Thyroid gland (tissue), 4 donors: ENCODE results near the gene AMN. TPM values are rescaled to one million over a fixed set of nuclear protein-coding genes. Genes with fewer than 3 reads are reported as not detected.
A peak's percentile ranks its signal among the peaks of the same experiment; 100 is the strongest.

Source experiments
- DNase-seq, 2 donors: peaks; one replicate each; pipeline ENCODE4 v3.0.0-alpha.2; 2019
- H3K27ac ChIP-seq, 3 donors: fragments of 200-600 bp; sonication (generic); 1 replicate in 2 of 3; 2 replicates in 1 of 3; pipeline ENCODE4 v1.5.1; 2016 to 2019; ENCODE audit warnings: mild to moderate bottlenecking in 1 of 3, moderate library complexity in 1 of 3
- H3K27me3 ChIP-seq: fragments of 200-600 bp; sonication (generic); one replicate; pipeline ENCODE4 v1.5.1; 2019
- H3K36me3 ChIP-seq, 2 donors: fragments of 200-600 bp; sonication (generic); one replicate each; pipeline ENCODE4 v1.5.1; 2016 to 2019
- H3K4me1 ChIP-seq, 2 donors: fragments of 200-600 bp; sonication (generic); one replicate each; pipeline ENCODE4 v1.5.1; 2017 to 2019
- H3K4me3 ChIP-seq, 3 donors: fragments of 200-600 bp; sonication (generic); replicated peaks in 1 of 3; 1 replicate in 2 of 3; 2 replicates in 1 of 3; pipeline ENCODE4 v1.5.1; 2016; ENCODE audit warnings: mild to moderate bottlenecking in 1 of 3
- H3K9me3 ChIP-seq: fragments of 200-600 bp; sonication (generic); one replicate; pipeline ENCODE4 v1.5.1; 2017
- CTCF ChIP-seq, 6 experiments: fragments of 200-600 bp in 3 of 6; fragments of 450-650 bp in 3 of 6; sonication (generic) in 3 of 6; IDR thresholded peaks; one replicate each; pipeline ENCODE4 v1.5.1; 2016 to 2019; ENCODE audit warnings: antibody characterized with exemption in 6 of 6, mild to moderate bottlenecking in 2 of 6, inconsistent platforms in 1 of 6, moderate library complexity in 1 of 6
- POLR2A ChIP-seq, 2 donors: fragments of 450-650 bp; IDR thresholded peaks; one replicate each; pipeline ENCODE4 v1.6.1; 2017; ENCODE audit warnings: antibody characterized with exemption in 2 of 2, mild to moderate bottlenecking in 2 of 2, moderate library complexity in 1 of 2
- WGBS, 2 donors: methylation state at CpG; one replicate each; pipeline ENCODE4 v1.1.5; 2017; 5-methylcytosine and 5-hydroxymethylcytosine counted together
- intact Hi-C: fragments of 100-400 bp; cut with DNase I; formaldehyde crosslinking; loops from one replicate; pipeline ENCODE4 v1.15.1; 2023
- total RNA-seq, 4 donors: library from RNA; depleted of rRNA; stranded (reverse); fragments of >200 nt; gene quantifications; one replicate each; pipeline ENCODE4 v1.2.3, GENCODE V29; 2016

Gene AMN
- total RNA-seq, 4 donors from 2014 or later = 1.3 to 18.8 (median 3.3) TPM

GRCh38 chr14:102898298-102898697 lies 24.2 kb upstream of the AMN start:
- TF ChIP-seq POLR2A (IDR thresholded peaks at IDR 0.05) (no peak), CTCF (IDR thresholded peaks at IDR 0.05) (no peak)
- peak; percentile 38 to 45 for DNase-seq
- Histone ChIP-seq H3K27me3 (no peaks in the 10 kb centered on the region), H3K27ac (peak overlapping the region; percentile 65 to 88 (median 79)), H3K4me3 (no peak overlapping the region), H3K9me3 (no peaks in the 10 kb centered on the region), H3K36me3 (no peaks in the 10 kb centered on the region), H3K4me1 (peaks cover 40 to 63% of the 10 kb centered on the region in 2 donors)
- intact Hi-C loops = no loop called here
- 60 to 73% methylated on average over 6 of the region's 6 CpGs for WGBS, 2 donors

DNA sequence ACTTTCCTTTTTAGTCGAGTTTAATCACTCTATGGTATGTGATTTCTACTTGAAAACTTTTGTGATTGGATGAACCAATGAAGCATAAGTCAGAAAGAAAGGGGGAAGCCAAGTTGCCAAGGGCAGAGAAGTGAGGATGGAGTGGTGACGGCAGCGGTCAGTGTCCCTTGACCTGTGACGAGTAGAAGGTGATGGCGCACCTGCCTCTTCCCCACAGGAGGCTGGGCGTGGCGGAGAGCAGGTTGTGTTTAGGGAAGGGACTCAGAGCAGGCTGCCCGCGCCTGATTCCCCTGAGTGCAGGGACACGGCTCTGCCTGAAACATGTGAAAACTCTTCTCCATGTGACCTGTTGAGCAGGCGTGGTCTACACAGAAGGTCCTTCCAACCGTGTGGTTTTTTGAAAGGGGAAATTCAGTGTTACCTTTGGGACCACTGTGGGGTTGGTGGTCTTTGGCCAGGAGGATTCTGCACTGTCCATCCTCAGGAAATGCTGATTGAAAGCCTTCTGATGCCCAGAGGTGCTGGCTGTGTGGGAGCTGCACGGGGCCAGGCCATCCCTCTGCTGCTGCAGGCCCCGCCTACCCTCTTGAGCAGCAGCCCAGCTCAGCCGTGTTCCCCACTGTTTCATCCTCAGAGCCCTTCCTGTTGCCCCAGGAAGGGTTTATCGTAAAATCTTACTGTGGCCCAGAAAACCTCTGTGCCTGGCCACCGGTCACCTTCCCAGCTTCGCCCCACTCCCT lies 23.5 kb upstream of the AMN start:
- Histone ChIP-seq H3K9me3 (no peaks in the 10 kb centered on the region), H3K36me3 (no peaks in the 10 kb centered on the region), H3K4me1 (peaks cover 42 to 70% of the 10 kb centered on the region in 2 donors), H3K27me3 (no peaks in the 10 kb centered on the region), H3K27ac (peak overlapping the region; percentile 65 to 88 (median 79)), H3K4me3 (no peak overlapping the region)
- WGBS, 2 donors = 52 to 59% methylated on average over 17 to 18 of the region's 18 CpGs
- TF ChIP-seq POLR2A (IDR thresholded peaks at IDR 0.05) (peak in 1 of 2 donors; percentile 35), CTCF (IDR thresholded peaks at IDR 0.05) (no peak)
- intact Hi-C loops = no loop called here
- peak; percentile 85 to 90 for DNase-seq

DNA sequence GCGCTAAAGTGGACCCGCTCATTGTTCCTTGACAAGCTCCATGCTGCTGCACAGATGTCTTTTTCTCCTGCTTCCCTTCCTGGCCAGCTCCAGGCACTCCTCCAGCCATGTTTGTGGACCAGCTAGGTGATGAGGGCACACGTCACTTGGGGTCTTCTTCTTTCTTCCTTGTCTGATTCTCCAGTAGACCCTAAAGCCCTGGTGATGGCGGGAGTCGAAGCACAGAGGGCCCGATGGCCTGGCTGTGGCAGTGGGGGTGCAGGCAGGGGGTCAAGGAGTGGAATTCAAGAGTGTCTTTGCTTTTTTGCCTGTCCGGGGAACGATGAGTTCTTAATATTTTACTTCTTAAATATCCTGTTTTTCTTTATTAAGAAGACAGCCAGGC lies 23.0 kb upstream of the AMN start:
- Histone ChIP-seq H3K27me3 (no peaks in the 10 kb centered on the region), H3K36me3 (no peaks in the 10 kb centered on the region), H3K27ac (peak overlapping the region; percentile 65 to 88 (median 79)), H3K4me1 (peaks cover 42 to 72% of the 10 kb centered on the region in 2 donors), H3K9me3 (no peaks in the 10 kb centered on the region), H3K4me3 (no peak overlapping the region)
- no peak for DNase-seq
- no peak for TF ChIP-seq CTCF (IDR thresholded peaks at IDR 0.05)
- no peak for TF ChIP-seq POLR2A (IDR thresholded peaks at IDR 0.05)
- intact Hi-C loops = no loop called here
- 95 to 96% methylated on average over 8 of the region's 8 CpGs for WGBS, 2 donors

GRCh38 chr14:102900631-102901571 lies 21.6 kb upstream of the AMN start:
- peak overlapping the region; percentile 55 to 81 (median 62) for H3K27ac ChIP-seq
- H3K4me1 ChIP-seq = peaks cover 42 to 72% of the 10 kb centered on the region in 2 donors
- no peak overlapping the region for H3K4me3 ChIP-seq
- H3K27me3 ChIP-seq = no peaks in the 10 kb centered on the region
- DNase-seq = peak; percentile 62 to 63
- H3K36me3 ChIP-seq = peaks cover 0 to 6% of the 10 kb centered on the region in 2 donors
- 41 to 59% methylated on average over 32 to 34 of the region's 39 CpGs for WGBS, 2 donors
- no peak for TF ChIP-seq CTCF (IDR thresholded peaks at IDR 0.05)
- no peak for TF ChIP-seq POLR2A (IDR thresholded peaks at IDR 0.05)
- H3K9me3 ChIP-seq = no peaks in the 10 kb centered on the region
- intact Hi-C loops = no loop called here
